Activated CD8-positive, alpha-beta T cell treated with anti-CD3 and anti-CD28 coated beads for 36 hours (primary cell): Measurements from ENCODE around the gene OR5AP2. TPM values are rescaled to one million over a fixed set of nuclear protein-coding genes. Genes with fewer than 3 reads are reported as not detected.
"Not testable (repeated sequence)": the region's sequence is repeated elsewhere in the genome, so short reads cannot be mapped to it uniquely, and the experiment has no call there.

Experiments used
- ATAC-seq: fragments of 200-7000 bp; cut with Tn5 transposase; one replicate; pipeline ENCODE4 v1.10.0; 2021; ENCODE audit warnings: mild to moderate bottlenecking, moderate library complexity
- CTCF ChIA-PET: fragments of 350-600 bp; sonication (Branson Sonifier 250); formaldehyde crosslinking; loops from one replicate; lab custom pipeline; 2021; ENCODE audit warnings: antibody characterized with exemption; lab: Charles Lee
- POLR2A ChIA-PET: fragments of 350-600 bp; sonication (Branson Sonifier 250); formaldehyde crosslinking; loops from one replicate; lab custom pipeline; 2021; ENCODE audit warnings: antibody characterized with exemption; lab: Charles Lee
- DNase-seq: peaks from one replicate; pipeline ENCODE4 v3.0.0-alpha.2; 2020
- H3K27ac Mint-ChIP-seq: one replicate; pipeline ENCODE4 v1.8.0; 2021; ENCODE audit warnings: mild to moderate bottlenecking, mixed read lengths
- H3K27me3 Mint-ChIP-seq: one replicate; pipeline ENCODE4 v1.8.0; 2021; ENCODE audit warnings: mixed read lengths
- H3K36me3 Mint-ChIP-seq: one replicate; pipeline ENCODE4 v1.8.0; 2021; ENCODE audit warnings: low read depth, mixed read lengths
- H3K4me1 Mint-ChIP-seq: one replicate; pipeline ENCODE4 v1.8.0; 2021; ENCODE audit warnings: low read depth, mixed read lengths
- H3K4me3 Mint-ChIP-seq: one replicate; pipeline ENCODE4 v1.8.0; 2021; ENCODE audit warnings: mild to moderate bottlenecking, moderate library complexity, mixed read lengths
- H3K9me3 Mint-ChIP-seq: one replicate; pipeline ENCODE4 v1.8.0; 2021; ENCODE audit warnings: mixed read lengths
- CTCF ChIP-seq: fragments of 200-600 bp; IDR thresholded peaks from one replicate; pipeline ENCODE4 v1.8.0; 2022; ENCODE audit warnings: antibody characterized with exemption, mild to moderate bottlenecking
- intact Hi-C: fragments of 100-400 bp; cut with micrococcal nuclease; formaldehyde crosslinking; loops from one replicate; pipeline ENCODE4 v1.10.0; 2022
- total RNA-seq, 2 experiments: library from RNA; stranded (reverse); gene quantifications; one replicate each; pipeline ENCODE4 v1.2.3, GENCODE V29; 2021

OR5AP2 gene
- total RNA-seq, result not detected

GRCh38 chr11:56642339-56642738 lies at the start of gene OR5AP2:
Gene OR5AP2 (minus strand): TSS chr11:56642439. CDS start chr11:56642439, 0 bp downstream.
- H3K27me3 Mint-ChIP-seq, result no peaks in the 10 kb centered on the region
- intact Hi-C loops, result no loop called here
- CTCF ChIA-PET, result no interaction called here
- H3K9me3 Mint-ChIP-seq, result peaks cover 8% of the 10 kb centered on the region
- no peaks in the 10 kb centered on the region for H3K36me3 Mint-ChIP-seq
- no peak for TF ChIP-seq CTCF
- no peak within 1 kb of the TSS for H3K4me3 Mint-ChIP-seq
- no peaks in the 10 kb centered on the region for H3K4me1 Mint-ChIP-seq
- no peak within 1 kb of the TSS for H3K27ac Mint-ChIP-seq
- no peak for ATAC-seq
- POLR2A ChIA-PET, result no interaction called here
- no peak for DNase-seq

GRCh38 chr11:56691179-56691578 lies 48.9 kb upstream of the OR5AP2 start:
- H3K27ac Mint-ChIP-seq, H3K27me3 Mint-ChIP-seq, DNase-seq, POLR2A ChIA-PET, CTCF ChIA-PET, ATAC-seq, H3K9me3 Mint-ChIP-seq, H3K4me1 Mint-ChIP-seq, H3K4me3 Mint-ChIP-seq, H3K36me3 Mint-ChIP-seq, intact Hi-C loops: not testable (repeated sequence)

- Mint-ChIP-seq H3K36me3 (no peaks in the 10 kb centered on the region), H3K4me1 (no peaks in the 10 kb centered on the region), H3K4me3 (no peak overlapping the region), H3K9me3 (peaks cover 5% of the 10 kb centered on the region), H3K27ac (no peak overlapping the region), H3K27me3 (no peaks in the 10 kb centered on the region)
- ATAC-seq (no peak), DNase-seq (no peak)
- no peak for TF ChIP-seq CTCF
- intact Hi-C loops, result no loop called here
- ChIA-PET CTCF (no interaction called here), POLR2A (no interaction called here)
Measured at GRCh38 chr11:56688554-56689100, 46.4 kb upstream of the OR5AP2 start.

GRCh38 chr11:56670984-56671383 lies 28.7 kb upstream of the OR5AP2 start:
- ChIA-PET POLR2A (no interaction called here), CTCF (no interaction called here)
- H3K9me3 Mint-ChIP-seq, result no peaks in the 10 kb centered on the region
- intact Hi-C loops, result no loop called here
- DNase-seq, result no peak
- no peak overlapping the region for H3K27ac Mint-ChIP-seq
- H3K27me3 Mint-ChIP-seq, result no peaks in the 10 kb centered on the region
- H3K4me3 Mint-ChIP-seq, result no peak overlapping the region
- no peak for ATAC-seq
- no peaks in the 10 kb centered on the region for H3K36me3 Mint-ChIP-seq
- H3K4me1 Mint-ChIP-seq, result no peaks in the 10 kb centered on the region
- no peak for TF ChIP-seq CTCF

GRCh38 chr11:56663386-56663785 lies 21.1 kb upstream of the OR5AP2 start, which contains the start of gene OR5AR1:
Gene OR5AR1 (plus strand): TSS chr11:56663686. CDS start chr11:56663686, 0 bp downstream.
- ATAC-seq (no peak), DNase-seq (no peak)
- Mint-ChIP-seq H3K27ac (no peak within 1 kb of the TSS), H3K4me1 (no peaks in the 10 kb centered on the region), H3K27me3 (no peaks in the 10 kb centered on the region), H3K36me3 (no peaks in the 10 kb centered on the region), H3K4me3 (no peak within 1 kb of the TSS), H3K9me3 (no peaks in the 10 kb centered on the region)
- CTCF ChIA-PET, result no interaction called here
- intact Hi-C loops, result no loop called here
- TF ChIP-seq CTCF, result no peak
- POLR2A ChIA-PET, result no interaction called here
